WERI-Rb-1 (cell line): ENCODE results near the gene TAF1B.

Experiments used
- DNase-seq: peaks from one replicate; pipeline ENCODE4 v3.0.0-alpha.2; 2020
- H3K27ac ChIP-seq: fragments of 250-450 bp; sonication (Bioruptor Pico); 2 replicates; pipeline ENCODE4 v1.5.1; 2020; ENCODE audit warnings: mild to moderate bottlenecking, moderate library complexity
- H3K27me3 ChIP-seq: fragments of 250-450 bp; sonication (Bioruptor Pico); 2 replicates; pipeline ENCODE4 v1.5.1; 2021; ENCODE audit warnings: mild to moderate bottlenecking, low read depth, moderate library complexity; ENCODE audit not compliant: insufficient read depth, severe bottlenecking
- H3K36me3 ChIP-seq: fragments of 250-450 bp; sonication (Bioruptor Pico); 2 replicates; pipeline ENCODE4 v1.5.1; 2020; ENCODE audit warnings: mild to moderate bottlenecking, moderate library complexity
- H3K4me3 ChIP-seq: 2 replicates; pipeline ENCODE4 v1.5.1; 2011; ENCODE audit warnings: low read depth, mild to moderate bottlenecking, control low read depth, low read length
- H3K9me3 ChIP-seq: fragments of 250-450 bp; sonication (Bioruptor Pico); 2 replicates; pipeline ENCODE4 v1.5.1; 2021; ENCODE audit warnings: mild to moderate bottlenecking, moderate library complexity; ENCODE audit not compliant: severe bottlenecking
- TF ChIP-seq, protein P1 (sequence below): IDR thresholded peaks from 2 replicates; pipeline ENCODE4 v1.5.1; 2011; ENCODE audit warnings: low read depth, mild to moderate bottlenecking, control low read depth, inconsistent platforms, low read length

Gene TAF1B

DNA sequence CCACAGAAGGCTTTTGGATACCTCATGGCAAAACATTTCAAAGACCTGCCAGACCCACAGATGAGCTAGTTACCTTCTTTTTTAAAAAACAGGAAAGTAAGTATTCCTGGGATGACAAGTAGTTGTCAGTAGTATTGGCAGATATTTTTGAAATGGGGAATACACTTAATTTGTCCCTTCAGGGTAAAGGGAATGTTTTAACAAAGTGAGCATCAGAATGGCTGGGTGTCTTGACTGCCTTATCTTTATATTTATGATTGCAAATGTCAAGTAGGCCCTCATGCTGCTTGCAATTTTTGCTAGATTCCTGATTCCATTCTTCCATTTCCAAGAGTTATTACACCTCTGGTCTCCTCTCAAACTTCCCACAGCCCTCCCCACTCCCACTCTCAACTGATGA is 4.9 kb upstream of the TAF1B start:
- TF ChIP-seq, protein P1, sequence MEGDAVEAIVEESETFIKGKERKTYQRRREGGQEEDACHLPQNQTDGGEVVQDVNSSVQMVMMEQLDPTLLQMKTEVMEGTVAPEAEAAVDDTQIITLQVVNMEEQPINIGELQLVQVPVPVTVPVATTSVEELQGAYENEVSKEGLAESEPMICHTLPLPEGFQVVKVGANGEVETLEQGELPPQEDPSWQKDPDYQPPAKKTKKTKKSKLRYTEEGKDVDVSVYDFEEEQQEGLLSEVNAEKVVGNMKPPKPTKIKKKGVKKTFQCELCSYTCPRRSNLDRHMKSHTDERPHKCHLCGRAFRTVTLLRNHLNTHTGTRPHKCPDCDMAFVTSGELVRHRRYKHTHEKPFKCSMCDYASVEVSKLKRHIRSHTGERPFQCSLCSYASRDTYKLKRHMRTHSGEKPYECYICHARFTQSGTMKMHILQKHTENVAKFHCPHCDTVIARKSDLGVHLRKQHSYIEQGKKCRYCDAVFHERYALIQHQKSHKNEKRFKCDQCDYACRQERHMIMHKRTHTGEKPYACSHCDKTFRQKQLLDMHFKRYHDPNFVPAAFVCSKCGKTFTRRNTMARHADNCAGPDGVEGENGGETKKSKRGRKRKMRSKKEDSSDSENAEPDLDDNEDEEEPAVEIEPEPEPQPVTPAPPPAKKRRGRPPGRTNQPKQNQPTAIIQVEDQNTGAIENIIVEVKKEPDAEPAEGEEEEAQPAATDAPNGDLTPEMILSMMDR, result no peak
- H3K36me3 ChIP-seq, result peaks cover 2% of the 10 kb centered on the region
- no peak overlapping the region for H3K27ac ChIP-seq
- no peak overlapping the region for H3K4me3 ChIP-seq
- DNase-seq, result no peak
- H3K27me3 ChIP-seq, result no peaks in the 10 kb centered on the region
- H3K9me3 ChIP-seq, result no peaks in the 10 kb centered on the region

DNA sequence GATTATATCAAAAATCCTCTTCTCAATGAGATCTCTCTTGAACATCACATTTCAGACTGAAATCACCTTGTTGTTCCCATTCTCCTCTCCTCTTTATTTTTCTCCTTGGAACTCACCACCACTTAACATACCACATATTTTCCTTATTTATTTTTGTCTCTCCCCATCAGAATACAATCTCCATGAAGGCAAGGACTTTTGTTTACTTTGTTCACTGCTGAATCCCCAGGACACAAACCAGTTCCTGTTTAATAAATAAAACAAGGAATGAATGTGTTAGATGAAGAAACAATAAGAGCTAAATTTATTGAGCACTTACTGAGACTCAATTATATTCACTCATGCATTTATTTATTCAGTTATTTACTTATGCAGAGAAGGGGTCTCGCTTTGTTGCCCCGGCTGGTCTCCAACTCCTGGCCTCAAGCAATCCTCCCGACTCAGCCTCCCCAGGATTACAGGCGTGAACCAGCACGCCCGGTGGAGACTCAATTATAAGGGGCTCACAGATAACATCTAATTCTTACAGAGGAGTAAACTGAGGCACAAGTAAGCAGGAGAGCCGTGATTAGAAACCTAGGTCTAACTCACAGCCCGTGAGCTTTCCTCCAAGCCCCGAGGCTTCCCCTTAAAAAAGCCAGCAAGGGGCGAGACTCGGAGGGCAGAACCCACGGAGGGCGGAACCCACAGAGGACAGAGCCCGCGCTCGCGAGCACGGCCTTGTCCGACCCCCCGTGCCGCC is 616 bp upstream of the TAF1B start:
- TF ChIP-seq, protein P1, result no peak

DNA sequence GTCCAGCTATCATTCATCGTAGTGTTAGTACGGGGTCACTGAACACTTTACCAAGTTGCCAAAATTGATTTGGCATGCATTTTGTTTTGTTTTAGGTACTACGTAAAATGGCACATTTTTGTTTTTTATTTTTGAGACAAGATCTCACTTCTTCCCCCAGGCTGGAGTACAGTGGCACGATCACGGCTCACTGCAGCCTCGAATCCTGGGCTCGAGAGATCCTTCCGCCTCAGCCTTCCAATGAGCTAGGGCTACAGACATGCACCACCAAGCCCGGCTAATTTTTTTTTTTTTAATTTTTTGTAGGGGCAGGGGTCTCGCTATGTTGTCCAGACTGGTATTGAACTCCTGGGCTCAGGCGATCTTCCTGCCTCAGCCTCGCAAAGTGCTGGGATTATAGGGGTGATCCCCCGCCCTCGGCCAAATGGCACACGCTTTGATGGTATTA is 786 bp downstream of the TAF1B start:
- no peak for DNase-seq
- Histone ChIP-seq H3K27ac (peak overlapping the region; percentile 96), H3K9me3 (no peaks in the 10 kb centered on the region), H3K36me3 (peaks cover 42% of the 10 kb centered on the region), H3K4me3 (peak overlapping the region; percentile 69), H3K27me3 (no peaks in the 10 kb centered on the region)
- TF ChIP-seq, protein P1, result no peak

More for the DNA sequence above, 616 bp upstream of the TAF1B start:
- no peak for DNase-seq
- H3K27me3 ChIP-seq, result no peaks in the 10 kb centered on the region
- peaks cover 32% of the 10 kb centered on the region for H3K36me3 ChIP-seq
- peak overlapping the region; percentile 69 for H3K4me3 ChIP-seq
- peak overlapping the region; percentile 96 for H3K27ac ChIP-seq
- H3K9me3 ChIP-seq, result no peaks in the 10 kb centered on the region

DNA sequence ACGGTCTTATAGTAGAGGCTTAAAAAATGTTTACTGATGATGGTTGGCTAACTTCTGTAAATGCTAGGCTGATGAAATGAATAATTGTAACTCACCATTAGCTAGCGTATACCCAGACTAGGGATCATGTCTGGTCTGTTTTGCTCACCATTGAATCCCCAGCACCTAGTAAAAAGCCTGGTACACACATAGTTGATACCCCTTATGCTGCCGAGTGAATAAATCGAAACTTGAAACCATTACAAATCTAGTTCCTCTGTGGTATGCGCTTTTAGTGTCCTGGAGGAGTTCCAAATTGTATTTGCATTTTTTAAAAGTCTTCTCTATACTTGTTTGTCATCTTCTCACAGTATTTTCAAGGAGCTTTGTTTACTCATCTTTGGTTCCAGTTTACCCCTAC is 1.3 kb downstream of the TAF1B start:
- TF ChIP-seq, protein P1, result no peak
- Histone ChIP-seq H3K9me3 (no peaks in the 10 kb centered on the region), H3K36me3 (peaks cover 46% of the 10 kb centered on the region), H3K27me3 (no peaks in the 10 kb centered on the region), H3K4me3 (peak overlapping the region; percentile 69), H3K27ac (no peak overlapping the region; the same call in 1 of the 2 replicates)
- DNase-seq, result no peak

DNA sequence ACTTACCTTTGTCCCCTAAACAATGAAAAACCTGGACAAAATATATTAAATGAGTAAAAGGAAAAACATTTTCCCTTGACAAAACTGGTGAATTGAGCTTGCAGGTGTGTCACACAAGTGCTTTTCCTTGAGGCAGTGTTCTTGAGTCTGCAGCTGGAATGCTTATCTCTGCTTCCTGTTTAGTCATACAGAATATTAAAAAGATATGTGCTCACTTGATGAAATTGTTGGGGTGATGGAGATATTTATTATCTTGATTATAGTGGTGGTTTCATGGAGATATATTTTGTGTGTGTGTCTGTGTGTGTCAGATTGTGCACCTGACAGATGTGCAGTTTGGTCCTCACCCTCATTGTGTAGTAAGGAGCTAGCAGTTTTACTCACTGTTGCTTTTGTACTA is 3.3 kb downstream of the TAF1B start:
- no peak overlapping the region for H3K4me3 ChIP-seq
- no peaks in the 10 kb centered on the region for H3K27me3 ChIP-seq
- no peak overlapping the region for H3K27ac ChIP-seq
- no peaks in the 10 kb centered on the region for H3K9me3 ChIP-seq
- H3K36me3 ChIP-seq, result peaks cover 66% of the 10 kb centered on the region
- no peak for DNase-seq
- TF ChIP-seq, protein P1, result no peak

- no peak for DNase-seq
- Histone ChIP-seq H3K4me3 (no peak overlapping the region), H3K9me3 (no peaks in the 10 kb centered on the region), H3K36me3 (peaks cover 72% of the 10 kb centered on the region), H3K27ac (no peak overlapping the region), H3K27me3 (no peaks in the 10 kb centered on the region)
- TF ChIP-seq, protein P1, result no peak
Observed at GRCh38 chr2:9847140-9847539, 3.9 kb downstream of the TAF1B start.
